HepG2 (cell line): ENCODE results near the gene LEUTX.

Experiments used
- AGO1 ChIP-seq: fragments of 200-400 bp; formaldehyde crosslinking; IDR thresholded peaks from 2 replicates; pipeline ENCODE4 v1.6.1; 2017; ENCODE audit warnings: mild to moderate bottlenecking, low read depth, low read length, moderate library complexity; ENCODE audit not compliant: poor library complexity, severe bottlenecking
- BORCS8-MEF2B ChIP-seq: sonication (generic); formaldehyde crosslinking; IDR thresholded peaks from 2 replicates; pipeline ENCODE4 v1.8.0; 2022; ENCODE audit warnings: mild to moderate bottlenecking, missing genetic modification reagents
- CEBPB ChIP-seq: IDR thresholded peaks from 2 replicates; pipeline ENCODE4 v1.6.1; 2011; ENCODE audit warnings: low read depth, low read length, improper control_type of control experiment, borderline replicate concordance
- EP300 ChIP-seq, 3 experiments: sonication (generic) in 1 of 3; formaldehyde crosslinking in 1 of 3; IDR thresholded peaks; 2 replicates each; pipeline versions ENCODE4 v1.5.1 to v1.6.1; 2011 to 2020; ENCODE audit warnings: low read depth in 2 of 3, low read length in 2 of 3, borderline replicate concordance in 1 of 3, improper control_type of control experiment in 1 of 3, mild to moderate bottlenecking in 1 of 3, missing genetic modification reagents in 1 of 3, moderate library complexity in 1 of 3
- EZH2 ChIP-seq: conservative IDR thresholded peaks from 2 replicates; pipeline ENCODE4 v1.6.1; 2012; ENCODE audit warnings: mild to moderate bottlenecking, low read depth, low read length, moderate library complexity
- FIP1L1 ChIP-seq: fragments of 200-400 bp; formaldehyde crosslinking; IDR thresholded peaks from 2 replicates; pipeline ENCODE4 v1.6.1; 2018; ENCODE audit warnings: low read depth, mild to moderate bottlenecking, low read length, moderate library complexity, borderline replicate concordance; ENCODE audit not compliant: insufficient read depth
- HOXA7 ChIP-seq: sonication (generic); formaldehyde crosslinking; IDR thresholded peaks from 2 replicates; pipeline ENCODE4 v1.8.1; 2022; ENCODE audit warnings: mild to moderate bottlenecking, missing genetic modification reagents, moderate library complexity
- NBN ChIP-seq: fragments of 450-650 bp; conservative IDR thresholded peaks from 2 replicates; pipeline ENCODE4 v1.6.1; 2017
- TF ChIP-seq, protein P1 (sequence below): sonication (generic); formaldehyde crosslinking; IDR thresholded peaks from 2 replicates; pipeline ENCODE4 v1.9.0; 2021; ENCODE audit warnings: missing genetic modification reagents, mild to moderate bottlenecking, borderline replicate concordance
- TF ChIP-seq, protein P2 (sequence below): sonication (generic); formaldehyde crosslinking; IDR thresholded peaks from 2 replicates; pipeline ENCODE4 v1.4.0; 2020; ENCODE audit warnings: missing genetic modification reagents
- TF ChIP-seq, protein P3 (sequence below): sonication (generic); formaldehyde crosslinking; IDR thresholded peaks from 2 replicates; pipeline ENCODE4 v1.5.0; 2020; ENCODE audit warnings: mild to moderate bottlenecking, missing genetic modification reagents, moderate library complexity
- TF ChIP-seq, protein P4 (sequence below): sonication (generic); formaldehyde crosslinking; IDR thresholded peaks from 2 replicates; pipeline ENCODE4 v1.4.0; 2020; ENCODE audit warnings: low read depth, mild to moderate bottlenecking, missing genetic modification reagents

DNA sequence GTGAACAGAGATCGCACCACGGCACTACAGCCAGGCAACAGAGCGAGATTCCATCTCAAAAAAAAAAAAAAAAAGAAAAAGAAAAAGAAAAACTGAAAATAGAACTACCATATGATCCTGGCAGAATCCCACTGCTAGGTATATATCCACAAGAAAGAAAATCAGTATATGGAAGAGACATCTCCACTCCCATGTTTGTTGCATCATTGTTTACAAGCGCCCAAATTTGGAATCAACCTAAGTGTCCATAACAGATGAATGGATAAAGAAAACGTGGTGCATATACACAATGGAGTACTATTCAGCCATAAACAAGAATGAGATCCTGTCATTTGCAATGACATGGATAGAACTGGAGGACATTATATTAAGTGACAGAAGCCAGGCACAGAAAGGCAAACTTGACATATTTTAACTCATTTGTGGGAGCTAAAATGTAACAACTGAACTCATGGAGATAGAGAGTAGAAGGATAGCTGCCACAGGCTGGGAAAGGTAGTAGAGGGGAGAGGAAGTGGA, 29.3 kb downstream of the LEUTX start:
- TF ChIP-seq EZH2 (no peak), HOXA7 (CRISPR knock-in tag) (no peak), AGO1 (no peak), FIP1L1 (no peak), EP300 (IDR thresholded peaks at IDR 0.05; ENCODE audit: low read depth in 2 of 2, low read length in 2 of 2) (no peak), EP300 (CRISPR knock-in tag; IDR thresholded peaks at IDR 0.05; ENCODE audit: borderline replicate concordance) (no peak), NBN (no peak), BORCS8-MEF2B (CRISPR knock-in tag) (no peak), CEBPB (no peak)
- TF ChIP-seq, protein P1, sequence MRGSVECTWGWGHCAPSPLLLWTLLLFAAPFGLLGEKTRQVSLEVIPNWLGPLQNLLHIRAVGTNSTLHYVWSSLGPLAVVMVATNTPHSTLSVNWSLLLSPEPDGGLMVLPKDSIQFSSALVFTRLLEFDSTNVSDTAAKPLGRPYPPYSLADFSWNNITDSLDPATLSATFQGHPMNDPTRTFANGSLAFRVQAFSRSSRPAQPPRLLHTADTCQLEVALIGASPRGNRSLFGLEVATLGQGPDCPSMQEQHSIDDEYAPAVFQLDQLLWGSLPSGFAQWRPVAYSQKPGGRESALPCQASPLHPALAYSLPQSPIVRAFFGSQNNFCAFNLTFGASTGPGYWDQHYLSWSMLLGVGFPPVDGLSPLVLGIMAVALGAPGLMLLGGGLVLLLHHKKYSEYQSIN (CRISPR knock-in tag) = no peak
- TF ChIP-seq, protein P2, sequence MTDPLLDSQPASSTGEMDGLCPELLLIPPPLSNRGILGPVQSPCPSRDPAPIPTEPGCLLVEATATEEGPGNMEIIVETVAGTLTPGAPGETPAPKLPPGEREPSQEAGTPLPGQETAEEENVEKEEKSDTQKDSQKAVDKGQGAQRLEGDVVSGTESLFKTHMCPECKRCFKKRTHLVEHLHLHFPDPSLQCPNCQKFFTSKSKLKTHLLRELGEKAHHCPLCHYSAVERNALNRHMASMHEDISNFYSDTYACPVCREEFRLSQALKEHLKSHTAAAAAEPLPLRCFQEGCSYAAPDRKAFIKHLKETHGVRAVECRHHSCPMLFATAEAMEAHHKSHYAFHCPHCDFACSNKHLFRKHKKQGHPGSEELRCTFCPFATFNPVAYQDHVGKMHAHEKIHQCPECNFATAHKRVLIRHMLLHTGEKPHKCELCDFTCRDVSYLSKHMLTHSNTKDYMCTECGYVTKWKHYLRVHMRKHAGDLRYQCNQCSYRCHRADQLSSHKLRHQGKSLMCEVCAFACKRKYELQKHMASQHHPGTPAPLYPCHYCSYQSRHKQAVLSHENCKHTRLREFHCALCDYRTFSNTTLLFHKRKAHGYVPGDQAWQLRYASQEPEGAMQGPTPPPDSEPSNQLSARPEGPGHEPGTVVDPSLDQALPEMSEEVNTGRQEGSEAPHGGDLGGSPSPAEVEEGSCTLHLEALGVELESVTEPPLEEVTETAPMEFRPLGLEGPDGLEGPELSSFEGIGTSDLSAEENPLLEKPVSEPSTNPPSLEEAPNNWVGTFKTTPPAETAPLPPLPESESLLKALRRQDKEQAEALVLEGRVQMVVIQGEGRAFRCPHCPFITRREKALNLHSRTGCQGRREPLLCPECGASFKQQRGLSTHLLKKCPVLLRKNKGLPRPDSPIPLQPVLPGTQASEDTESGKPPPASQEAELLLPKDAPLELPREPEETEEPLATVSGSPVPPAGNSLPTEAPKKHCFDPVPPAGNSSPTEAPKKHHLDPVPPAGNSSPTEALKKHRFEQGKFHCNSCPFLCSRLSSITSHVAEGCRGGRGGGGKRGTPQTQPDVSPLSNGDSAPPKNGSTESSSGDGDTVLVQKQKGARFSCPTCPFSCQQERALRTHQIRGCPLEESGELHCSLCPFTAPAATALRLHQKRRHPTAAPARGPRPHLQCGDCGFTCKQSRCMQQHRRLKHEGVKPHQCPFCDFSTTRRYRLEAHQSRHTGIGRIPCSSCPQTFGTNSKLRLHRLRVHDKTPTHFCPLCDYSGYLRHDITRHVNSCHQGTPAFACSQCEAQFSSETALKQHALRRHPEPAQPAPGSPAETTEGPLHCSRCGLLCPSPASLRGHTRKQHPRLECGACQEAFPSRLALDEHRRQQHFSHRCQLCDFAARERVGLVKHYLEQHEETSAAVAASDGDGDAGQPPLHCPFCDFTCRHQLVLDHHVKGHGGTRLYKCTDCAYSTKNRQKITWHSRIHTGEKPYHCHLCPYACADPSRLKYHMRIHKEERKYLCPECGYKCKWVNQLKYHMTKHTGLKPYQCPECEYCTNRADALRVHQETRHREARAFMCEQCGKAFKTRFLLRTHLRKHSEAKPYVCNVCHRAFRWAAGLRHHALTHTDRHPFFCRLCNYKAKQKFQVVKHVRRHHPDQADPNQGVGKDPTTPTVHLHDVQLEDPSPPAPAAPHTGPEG (CRISPR knock-in tag) = no peak
- TF ChIP-seq, protein P3, sequence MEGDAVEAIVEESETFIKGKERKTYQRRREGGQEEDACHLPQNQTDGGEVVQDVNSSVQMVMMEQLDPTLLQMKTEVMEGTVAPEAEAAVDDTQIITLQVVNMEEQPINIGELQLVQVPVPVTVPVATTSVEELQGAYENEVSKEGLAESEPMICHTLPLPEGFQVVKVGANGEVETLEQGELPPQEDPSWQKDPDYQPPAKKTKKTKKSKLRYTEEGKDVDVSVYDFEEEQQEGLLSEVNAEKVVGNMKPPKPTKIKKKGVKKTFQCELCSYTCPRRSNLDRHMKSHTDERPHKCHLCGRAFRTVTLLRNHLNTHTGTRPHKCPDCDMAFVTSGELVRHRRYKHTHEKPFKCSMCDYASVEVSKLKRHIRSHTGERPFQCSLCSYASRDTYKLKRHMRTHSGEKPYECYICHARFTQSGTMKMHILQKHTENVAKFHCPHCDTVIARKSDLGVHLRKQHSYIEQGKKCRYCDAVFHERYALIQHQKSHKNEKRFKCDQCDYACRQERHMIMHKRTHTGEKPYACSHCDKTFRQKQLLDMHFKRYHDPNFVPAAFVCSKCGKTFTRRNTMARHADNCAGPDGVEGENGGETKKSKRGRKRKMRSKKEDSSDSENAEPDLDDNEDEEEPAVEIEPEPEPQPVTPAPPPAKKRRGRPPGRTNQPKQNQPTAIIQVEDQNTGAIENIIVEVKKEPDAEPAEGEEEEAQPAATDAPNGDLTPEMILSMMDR (CRISPR knock-in tag) = no peak
- TF ChIP-seq, protein P4, sequence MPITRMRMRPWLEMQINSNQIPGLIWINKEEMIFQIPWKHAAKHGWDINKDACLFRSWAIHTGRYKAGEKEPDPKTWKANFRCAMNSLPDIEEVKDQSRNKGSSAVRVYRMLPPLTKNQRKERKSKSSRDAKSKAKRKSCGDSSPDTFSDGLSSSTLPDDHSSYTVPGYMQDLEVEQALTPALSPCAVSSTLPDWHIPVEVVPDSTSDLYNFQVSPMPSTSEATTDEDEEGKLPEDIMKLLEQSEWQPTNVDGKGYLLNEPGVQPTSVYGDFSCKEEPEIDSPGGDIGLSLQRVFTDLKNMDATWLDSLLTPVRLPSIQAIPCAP (CRISPR knock-in tag) = no peak
